Measurements from ENCODE around the gene RDH13.

DNA sequence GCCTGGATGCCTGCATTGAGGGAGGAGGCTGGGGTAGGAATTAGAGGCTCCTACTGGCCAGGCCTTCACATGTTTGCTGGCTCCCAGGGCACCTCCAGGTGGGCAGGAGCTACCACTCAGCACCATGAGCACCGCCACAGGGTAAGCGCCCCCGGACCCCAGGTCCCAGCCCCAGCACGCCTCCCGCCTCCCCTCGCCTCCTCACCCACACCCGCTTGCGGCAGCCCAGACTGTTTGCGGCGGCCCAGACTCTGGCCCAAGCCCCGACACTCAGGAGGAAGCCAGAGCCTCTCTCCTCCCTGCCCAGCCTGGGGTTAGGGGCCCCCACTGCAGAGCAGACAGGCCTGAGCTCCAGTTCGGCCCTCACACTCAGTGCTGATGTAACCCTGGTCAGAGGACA lies 13.4 kb upstream of the RDH13 start:
- TF ChIP-seq, protein P1, sequence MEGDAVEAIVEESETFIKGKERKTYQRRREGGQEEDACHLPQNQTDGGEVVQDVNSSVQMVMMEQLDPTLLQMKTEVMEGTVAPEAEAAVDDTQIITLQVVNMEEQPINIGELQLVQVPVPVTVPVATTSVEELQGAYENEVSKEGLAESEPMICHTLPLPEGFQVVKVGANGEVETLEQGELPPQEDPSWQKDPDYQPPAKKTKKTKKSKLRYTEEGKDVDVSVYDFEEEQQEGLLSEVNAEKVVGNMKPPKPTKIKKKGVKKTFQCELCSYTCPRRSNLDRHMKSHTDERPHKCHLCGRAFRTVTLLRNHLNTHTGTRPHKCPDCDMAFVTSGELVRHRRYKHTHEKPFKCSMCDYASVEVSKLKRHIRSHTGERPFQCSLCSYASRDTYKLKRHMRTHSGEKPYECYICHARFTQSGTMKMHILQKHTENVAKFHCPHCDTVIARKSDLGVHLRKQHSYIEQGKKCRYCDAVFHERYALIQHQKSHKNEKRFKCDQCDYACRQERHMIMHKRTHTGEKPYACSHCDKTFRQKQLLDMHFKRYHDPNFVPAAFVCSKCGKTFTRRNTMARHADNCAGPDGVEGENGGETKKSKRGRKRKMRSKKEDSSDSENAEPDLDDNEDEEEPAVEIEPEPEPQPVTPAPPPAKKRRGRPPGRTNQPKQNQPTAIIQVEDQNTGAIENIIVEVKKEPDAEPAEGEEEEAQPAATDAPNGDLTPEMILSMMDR (IDR thresholded peaks at IDR 0.05): no peak
- no peak for TF ChIP-seq POLR2A (IDR thresholded peaks at IDR 0.05)
- no peak for TF ChIP-seq POLR2AphosphoS5 (IDR thresholded peaks at IDR 0.05)
- TF ChIP-seq EP300 (IDR thresholded peaks at IDR 0.05; ENCODE audit: low read depth): no peak
